K562 (cell line): Measurements from ENCODE around the gene GTF3C1. TPM values are rescaled to one million over a fixed set of nuclear protein-coding genes. Genes with fewer than 3 reads are reported as not detected.

Experiments used
- ATAC-seq: fragments of 200-7000 bp; cut with Tn5 transposase; 3 replicates; pipeline ENCODE4 v1.9.1; 2020; ENCODE audit warnings: moderate library complexity
- BruUV-seq: library from RNA; stranded (reverse); fragments of 400-500 nt; replicated peaks from 2 replicates; lab custom pipeline; 2021; lab: Mats Ljungman, UMichigan
- CTCF ChIA-PET: fragments of 300-600 bp; formaldehyde crosslinking; extraction: SDS; loops from one replicate; lab custom pipeline; 2021; ENCODE audit warnings: low intra/inter-chr PET ratio; lab: Yijun Ruan, JAX
- POLR2A ChIA-PET: fragments of 300-600, 350-650 bp; sonication (Branson Sonifier 250); formaldehyde crosslinking; extraction: SDS; loops from one replicate; lab custom pipeline; 2021; ENCODE audit warnings: antibody characterized with exemption, inconsistent platforms; lab: Yijun Ruan, JAX
- DNase-seq, 4 experiments: peaks; one replicate each; pipeline versions ENCODE4 v3.0.0 to v3.0.0-alpha.2; 2011 to 2018; ENCODE audit warnings: low spot score in 3 of 4, mixed read lengths in 3 of 4; ENCODE audit errors: extremely low read depth in 1 of 4
- FAIRE-seq: peaks from 2 replicates; lab custom pipeline; 2011; peaks lifted over from hg19 to GRCh38; lab: Jason Lieb, UNC
- H2AFZ ChIP-seq: 2 replicates; pipeline ENCODE4 v1.6.0; 2011; ENCODE audit warnings: low read depth, low read length, control low read depth, inconsistent platforms
- H3K27ac ChIP-seq: fragments of 200-600 bp; 3 replicates; pipeline ENCODE4 v1.8.0; 2011; ENCODE audit warnings: low read depth, mild to moderate bottlenecking, control low read depth, inconsistent platforms, low read length, moderate library complexity, mixed read lengths; ENCODE audit errors: extremely low read depth
- H3K27me3 ChIP-seq, 2 experiments: fragments of 300-600 bp in 1 of 2; 2 replicates in 1 of 2; 3 replicates in 1 of 2; pipeline versions ENCODE4 v1.6.0 to v1.8.0; 2011; ENCODE audit warnings: inconsistent platforms in 2 of 2, low read length in 2 of 2, mild to moderate bottlenecking in 1 of 2, mixed read lengths in 1 of 2, moderate library complexity in 1 of 2; ENCODE audit not compliant: control insufficient read depth in 2 of 2, insufficient read depth in 2 of 2
- H3K36me3 ChIP-seq: fragments of 300-600 bp; 3 replicates; pipeline ENCODE4 v1.8.0; 2011; ENCODE audit warnings: mild to moderate bottlenecking, low read length, inconsistent platforms; ENCODE audit not compliant: control insufficient read depth, insufficient read depth
- H3K4me1 ChIP-seq, 2 experiments: fragments of 200-600 bp in 1 of 2; replicated peaks in 1 of 2; 2 replicates in 1 of 2; 3 replicates in 1 of 2; pipeline versions ENCODE4 v1.5.1 to v1.8.0; 2011; ENCODE audit warnings: inconsistent platforms in 2 of 2, low read length in 2 of 2, mild to moderate bottlenecking in 1 of 2, mixed read lengths in 1 of 2, moderate library complexity in 1 of 2; ENCODE audit not compliant: control insufficient read depth in 2 of 2, insufficient read depth in 2 of 2
- H3K4me2 ChIP-seq: 2 replicates; pipeline ENCODE4 v1.6.1; 2011; ENCODE audit warnings: low read length, control low read depth, inconsistent platforms, mixed read lengths; ENCODE audit not compliant: insufficient read depth
- H3K4me3 ChIP-seq: fragments of 200-600 bp; sonication (generic), shearing (Covaris generic); 2 replicates; pipeline ENCODE4 v1.5.1; 2016; ENCODE audit warnings: control low read depth, inconsistent platforms
- H3K79me2 ChIP-seq: fragments of 200-600 bp; 3 replicates; pipeline ENCODE4 v1.8.0; 2011; ENCODE audit warnings: low read length, inconsistent platforms; ENCODE audit not compliant: control insufficient read depth, insufficient read depth
- H3K9ac ChIP-seq, 2 experiments: 2 replicates each; pipeline versions ENCODE4 v1.6.0 to v1.6.1; 2011; ENCODE audit warnings: low read depth in 2 of 2, low read length in 2 of 2, control low read depth in 1 of 2, inconsistent platforms in 1 of 2, mild to moderate bottlenecking in 1 of 2, mixed read lengths in 1 of 2; ENCODE audit not compliant: insufficient read depth in 1 of 2
- H3K9me1 ChIP-seq: one replicate; pipeline ENCODE4 v1.6.0; 2011; ENCODE audit warnings: inconsistent platforms, mild to moderate bottlenecking, low read length, moderate library complexity; ENCODE audit not compliant: control insufficient read depth, insufficient read depth
- H3K9me3 ChIP-seq: replicated peaks from 2 replicates; pipeline ENCODE4 v1.5.1; 2011; ENCODE audit warnings: low read depth, low read length, inconsistent platforms; ENCODE audit not compliant: control insufficient read depth, insufficient read depth
- H4K20me1 ChIP-seq: replicated peaks from 2 replicates; pipeline ENCODE4 v1.6.1; 2011; ENCODE audit warnings: low read length, inconsistent platforms, mixed read lengths; ENCODE audit not compliant: control insufficient read depth, insufficient read depth
- EGR1 ChIP-seq: fragments of 450-650 bp; conservative IDR thresholded peaks from 2 replicates; pipeline ENCODE4 v1.6.1; 2017; ENCODE audit warnings: mild to moderate bottlenecking
- EP300 ChIP-seq: IDR thresholded peaks from 2 replicates; pipeline ENCODE4 v1.6.1; 2012; ENCODE audit warnings: low read length, improper control_type of control experiment
- ETV1 ChIP-seq: fragments of 450-650 bp; conservative IDR thresholded peaks from 2 replicates; pipeline ENCODE4 v1.6.1; 2016; ENCODE audit warnings: missing genetic modification characterization, control low read depth, low read depth, missing compliant biosample characterization
- YBX1 ChIP-seq: fragments of 450-650 bp; IDR thresholded peaks from 2 replicates; pipeline ENCODE4 v1.7.1; 2016; ENCODE audit warnings: mild to moderate bottlenecking
- ZNF12 ChIP-seq: sonication (generic); formaldehyde crosslinking; IDR thresholded peaks from 2 replicates; pipeline ENCODE4 v1.4.0; 2020; ENCODE audit warnings: mild to moderate bottlenecking, missing genetic modification reagents
- ZNF224 ChIP-seq: sonication (generic); formaldehyde crosslinking; IDR thresholded peaks from 2 replicates; pipeline ENCODE4 v1.8.0; 2022; ENCODE audit warnings: mild to moderate bottlenecking, missing genetic modification reagents
- WGBS: fragments of 100-300 bp; shearing (Covaris generic); methylation state at CpG from one replicate; pipeline ENCODE4 v1.1.6; 2016; ENCODE audit warnings: low coverage, mixed read lengths; ENCODE audit not compliant: insufficient coverage; ENCODE audit errors: missing lambda C conversion rate; 5-methylcytosine and 5-hydroxymethylcytosine counted together
- in situ Hi-C: fragments of 300-500 bp; cut with MboI; formaldehyde crosslinking; loops from 4 replicates; pipeline ENCODE4 v1.15.0; 2018; ENCODE audit warnings: inconsistent platforms, mixed read lengths
- intact Hi-C: fragments of 100-400 bp; cut with micrococcal nuclease; formaldehyde crosslinking; loops from 2 replicates; pipeline ENCODE4 v1.14.2; 2022
- polyA plus RNA-seq, 8 experiments: library from polyadenylated mRNA; depleted of rRNA in 4 of 8; stranded (reverse) in 5 of 8; unstranded in 3 of 8; fragments of >200 nt; fragmentation: Nextera tagmentation in 2 of 8; fragmentation: Illumina TruSeq in 1 of 8; extraction: Ambion mirVana in 2 of 8; extraction: Trizol in 1 of 8; gene quantifications; 2 replicates each; pipeline versions ENCODE4 v1.2.1 to v1.2.3, GENCODE V29; 2011 to 2014; ENCODE audit warnings: inconsistent platforms in 1 of 8, missing spikeins in 1 of 8
- total RNA-seq, 7 experiments: library from RNA; depleted of rRNA in 6 of 7; stranded (reverse); fragments of >200 nt in 6 of 7; fragmentation: Illumina TruSeq in 2 of 7; extraction: Trizol in 2 of 7; gene quantifications; 2 replicates each; pipeline versions ENCODE4 v1.2.1 to v1.2.3, GENCODE V29; 2011 to 2021; ENCODE audit warnings: low replicate concordance in 1 of 7

Gene GTF3C1
- total and polyA plus RNA-seq, 9 of the 15 experiments (the other 6 are each of a cell fraction or from before 2014, with no cell fraction given), result 0.72 to 63.6 (median 30.9) TPM

DNA sequence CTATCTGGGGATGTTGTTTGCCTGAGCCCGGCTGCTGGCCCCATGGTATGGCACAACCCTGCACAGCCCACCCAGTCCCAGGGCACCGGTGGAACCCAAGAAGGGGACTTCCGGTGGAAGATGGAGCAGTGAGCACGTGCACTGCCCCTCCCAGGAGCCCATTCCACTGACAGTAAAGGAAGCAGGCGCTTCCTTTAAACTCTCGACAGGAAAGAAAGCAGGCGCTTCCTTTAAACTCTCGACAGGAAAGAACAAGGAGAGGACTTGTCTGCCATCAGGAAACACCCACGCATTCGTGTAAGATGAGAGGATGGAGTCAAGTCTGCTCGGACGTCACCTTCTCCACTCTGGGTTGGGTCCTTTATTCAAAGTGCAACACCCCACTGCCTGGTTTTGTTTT is 94.0 kb downstream of the GTF3C1 start:
- intact Hi-C loops, result loop anchor here (2.0 to 5.0 kb wide), 3 partner anchors 88 to 278 kb away; no protein-coding TSS in a partner anchor
- ATAC-seq (no peak), FAIRE-seq (peak; percentile 6), DNase-seq (peak in 1 of 4 experiments; percentile 13)
- Histone ChIP-seq H3K9ac (peak overlapping the region in 1 of 2 experiments; percentile 26; a peak in 1 of 4 replicates), H3K4me1 (peaks cover 0 to 2% of the 10 kb centered on the region in 2 experiments; a peak in 2 of 5 replicates), H3K4me2 (no peak overlapping the region), H3K4me3 (no peak overlapping the region), H3K27me3 (peaks cover 11 to 30% of the 10 kb centered on the region in 2 experiments; a peak in 4 of 5 replicates), H3K9me1 (no peaks in the 10 kb centered on the region), H3K79me2 (no peaks in the 10 kb centered on the region), H4K20me1 (no peaks in the 10 kb centered on the region), H3K36me3 (no peaks in the 10 kb centered on the region; the same call in 2 of the 3 replicates), H2AFZ (no peak overlapping the region), H3K27ac (no peak overlapping the region), H3K9me3 (no peaks in the 10 kb centered on the region)
- 3% methylated on average over 10 of the region's 12 CpGs for WGBS
- no TSS peak for BruUV-seq
- TF ChIP-seq ZNF224 (CRISPR knock-in tag), result no peak
- 0 out of 2 replicates have a peak, but pooled peaks have one; percentile 46 for TF ChIP-seq ETV1 (tag)
- peak; percentile 75 for TF ChIP-seq EGR1
- in situ Hi-C loops, result loop anchor here (10.0 kb wide), 1 partner anchor 281 kb away; no protein-coding TSS in a partner anchor
- CTCF ChIA-PET, result interaction anchor here (2.9 kb wide), 1 partner anchor 276 kb away, joined by 13 read pairs; no protein-coding TSS in a partner anchor
- POLR2A ChIA-PET, result no interaction called here

DNA sequence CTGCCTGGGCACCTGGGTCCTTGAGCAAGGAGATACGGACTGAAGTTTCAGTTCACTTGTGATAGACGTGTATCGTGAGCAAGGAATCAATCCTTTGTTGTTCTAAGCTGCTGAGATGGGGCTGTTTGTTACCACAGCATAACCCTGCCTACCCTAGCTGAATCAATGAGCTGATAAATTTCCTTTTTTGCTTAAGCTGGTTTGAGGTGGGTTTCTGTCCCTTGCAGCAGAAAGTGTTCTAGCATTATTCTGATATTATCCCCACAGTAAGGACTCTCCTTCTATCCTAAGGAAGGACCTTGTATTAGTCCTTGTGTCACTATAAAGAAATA is 96.3 kb downstream of the GTF3C1 start:
- H3K4me1 ChIP-seq, result peaks cover 0 to 9% of the 10 kb centered on the region in 2 experiments; a peak in 2 of 5 replicates
- no peaks in the 10 kb centered on the region for H3K9me1 ChIP-seq
- TF ChIP-seq YBX1, result no peak
- TF ChIP-seq EP300, result no peak
- peak; percentile 95 for TF ChIP-seq ZNF12 (CRISPR knock-in tag)
- TF ChIP-seq, all 486 proteins: peak for 1
- no TSS peak for BruUV-seq
- FAIRE-seq (no peak), DNase-seq (no peak), ATAC-seq (no peak)
- H3K36me3 ChIP-seq, result no peaks in the 10 kb centered on the region
- H3K27me3 ChIP-seq, result peaks cover 20 to 50% of the 10 kb centered on the region in 2 experiments; a peak in 4 of 5 replicates
- no peaks in the 10 kb centered on the region for H4K20me1 ChIP-seq
- intact Hi-C loops (no loop called here), in situ Hi-C loops (loop anchor here (10.0 kb wide), 1 partner anchor 279 kb away; no protein-coding TSS in a partner anchor)
- H3K9me3 ChIP-seq, result no peaks in the 10 kb centered on the region
- no peak overlapping the region for H3K9ac ChIP-seq
- H3K4me3 ChIP-seq, result no peak overlapping the region
- H2AFZ ChIP-seq, result no peak overlapping the region
- H3K79me2 ChIP-seq, result no peaks in the 10 kb centered on the region
- ChIA-PET CTCF (interaction anchor here (0.9 kb wide), 1 partner anchor 299 kb away, joined by 3 read pairs; no protein-coding TSS in a partner anchor), POLR2A (interaction anchor here (1.2 kb wide), 1 partner anchor 16 kb away, joined by 3 read pairs; no protein-coding TSS in a partner anchor)
- 4% methylated on average over 3 of the region's 3 CpGs for WGBS
- no peak overlapping the region for H3K27ac ChIP-seq
- no peak overlapping the region for H3K4me2 ChIP-seq
